GM19025 (cell line): Measurements from ENCODE around the gene CATSPER3.

Experiments used
- ATAC-seq: cut with Tn5 transposase; IDR thresholded peaks from one replicate; pipeline ENCODE4 v1.9.1; 2021; ENCODE audit warnings: mild to moderate bottlenecking, low read depth, moderate library complexity; ENCODE audit not compliant: unreplicated experiment

Gene CATSPER3

GRCh38 chr5:134967607-134968006, at the start of gene CATSPER3:
Gene CATSPER3 (plus strand): TSS chr5:134967907. CDS start chr5:134967992, 85 bp downstream.
- ATAC-seq: no peak

GRCh38 chr5:134918861-134919260, 48.8 kb upstream of the CATSPER3 start:
- no peak for ATAC-seq

GRCh38 chr5:134920848-134921575, 46.7 kb upstream of the CATSPER3 start:
- ATAC-seq: no peak

- ATAC-seq: no peak
Measured at GRCh38 chr5:134932508-134932907, 35.2 kb upstream of the CATSPER3 start.

- no peak for ATAC-seq
Measured at GRCh38 chr5:134934202-134934601, 33.5 kb upstream of the CATSPER3 start.

GRCh38 chr5:134935711-134936602, 31.8 kb upstream of the CATSPER3 start:
- no peak for ATAC-seq

- no peak for ATAC-seq
Measured at GRCh38 chr5:134937526-134937925, 30.2 kb upstream of the CATSPER3 start.

GRCh38 chr5:134938030-134938429, 29.7 kb upstream of the CATSPER3 start:
- ATAC-seq: no peak

- ATAC-seq: no peak
Measured at GRCh38 chr5:134939500-134939899, 28.2 kb upstream of the CATSPER3 start.

- no peak for ATAC-seq
Measured at GRCh38 chr5:134943547-134943946, 24.2 kb upstream of the CATSPER3 start.

- ATAC-seq: no peak
Measured at GRCh38 chr5:134944630-134945029, 23.1 kb upstream of the CATSPER3 start.

GRCh38 chr5:134945041-134945440, 22.7 kb upstream of the CATSPER3 start:
- no peak for ATAC-seq

- no peak for ATAC-seq
Measured at GRCh38 chr5:134948911-134949310, 18.8 kb upstream of the CATSPER3 start.

- no peak for ATAC-seq
Measured at GRCh38 chr5:134949316-134949715, 18.4 kb upstream of the CATSPER3 start.

- ATAC-seq: no peak
Measured at GRCh38 chr5:134957920-134958608, 9.6 kb upstream of the CATSPER3 start.

- ATAC-seq: no peak
Measured at GRCh38 chr5:134958755-134959154, 9.0 kb upstream of the CATSPER3 start.

- ATAC-seq: no peak
Measured at GRCh38 chr5:134963098-134963497, 4.6 kb upstream of the CATSPER3 start.

GRCh38 chr5:134964359-134965270, 3.1 kb upstream of the CATSPER3 start:
- no peak for ATAC-seq

GRCh38 chr5:134965271-134965825, 2.4 kb upstream of the CATSPER3 start:
- no peak for ATAC-seq

- ATAC-seq: no peak
Measured at GRCh38 chr5:134968055-134968454, 348 bp downstream of the CATSPER3 start.
